SKM-1 treated with dmso at 0.1 percent for 144 hours (cell line): ENCODE measurements around the gene ADARB2.

Experiments
- DNase-seq: peaks from one replicate; lab custom pipeline; 2025; ENCODE audit not compliant: unreplicated experiment; lab: John Stamatoyannopoulos, UW

Gene ADARB2

GRCh38 chr10:1532636-1533035 is 204.7 kb downstream of the ADARB2 start:
- DNase-seq, result no peak

GRCh38 chr10:1531883-1532597 is 205.3 kb downstream of the ADARB2 start:
- no peak for DNase-seq

- DNase-seq, result no peak
These were observed 206.3 kb downstream of the ADARB2 start for GRCh38 chr10:1530871-1531517.

GRCh38 chr10:1529806-1530413 is 207.4 kb downstream of the ADARB2 start:
- DNase-seq, result no peak

- DNase-seq, result no peak
These were observed 209.4 kb downstream of the ADARB2 start for GRCh38 chr10:1527951-1528350.

- DNase-seq, result no peak
These were observed 210.8 kb downstream of the ADARB2 start for GRCh38 chr10:1526436-1527055.

GRCh38 chr10:1525354-1526162 is 211.8 kb downstream of the ADARB2 start:
- DNase-seq, result no peak

GRCh38 chr10:1524540-1524939 is 212.8 kb downstream of the ADARB2 start:
- DNase-seq, result no peak

- no peak for DNase-seq
These were observed 214.1 kb downstream of the ADARB2 start for GRCh38 chr10:1523221-1523620.

GRCh38 chr10:1522237-1522636 is 215.1 kb downstream of the ADARB2 start:
- DNase-seq, result no peak

GRCh38 chr10:1521741-1522140 is 215.6 kb downstream of the ADARB2 start:
- DNase-seq, result no peak

GRCh38 chr10:1520909-1521565 is 216.3 kb downstream of the ADARB2 start:
- no peak for DNase-seq

GRCh38 chr10:1519391-1519790 is 217.9 kb downstream of the ADARB2 start:
- no peak for DNase-seq

GRCh38 chr10:1517684-1518083 is 219.6 kb downstream of the ADARB2 start:
- no peak for DNase-seq

- no peak for DNase-seq
These were observed 220.7 kb downstream of the ADARB2 start for GRCh38 chr10:1516492-1517165.

- DNase-seq, result no peak
These were observed 221.4 kb downstream of the ADARB2 start for GRCh38 chr10:1515780-1516491.

GRCh38 chr10:1515121-1515779 is 222.1 kb downstream of the ADARB2 start:
- DNase-seq, result no peak

- DNase-seq, result no peak
These were observed 222.6 kb downstream of the ADARB2 start for GRCh38 chr10:1514681-1515080.

- DNase-seq, result no peak
These were observed 224.1 kb downstream of the ADARB2 start for GRCh38 chr10:1513221-1513620.
